RKO (cell line): ENCODE results near the gene RHEBL1.

ENCODE experiments used
- DNase-seq: peaks from one replicate; pipeline ENCODE4 v3.0.0-alpha.2; 2016; ENCODE audit warnings: low spot score

RHEBL1 gene

DNA sequence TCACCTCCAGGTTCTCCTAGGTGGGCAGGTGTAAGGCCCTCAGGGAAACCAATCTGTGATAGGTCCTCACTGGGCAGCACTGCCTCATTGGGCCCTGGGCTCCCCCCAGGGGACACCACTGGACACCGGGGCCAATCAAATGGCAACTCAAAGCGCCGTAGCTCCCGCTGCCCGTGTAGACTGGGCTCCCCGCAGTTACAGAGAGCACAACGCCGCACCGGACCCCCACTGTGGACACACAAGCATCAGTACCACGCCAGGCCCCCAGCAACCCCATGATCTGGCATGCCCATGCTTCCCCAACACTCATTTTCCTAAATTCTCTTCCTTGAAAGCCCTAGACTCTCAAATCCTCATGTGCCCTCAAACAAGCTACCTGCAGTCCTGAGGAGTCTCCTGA lies 15.3 kb downstream of the RHEBL1 start:
- DNase-seq, result no peak

DNA sequence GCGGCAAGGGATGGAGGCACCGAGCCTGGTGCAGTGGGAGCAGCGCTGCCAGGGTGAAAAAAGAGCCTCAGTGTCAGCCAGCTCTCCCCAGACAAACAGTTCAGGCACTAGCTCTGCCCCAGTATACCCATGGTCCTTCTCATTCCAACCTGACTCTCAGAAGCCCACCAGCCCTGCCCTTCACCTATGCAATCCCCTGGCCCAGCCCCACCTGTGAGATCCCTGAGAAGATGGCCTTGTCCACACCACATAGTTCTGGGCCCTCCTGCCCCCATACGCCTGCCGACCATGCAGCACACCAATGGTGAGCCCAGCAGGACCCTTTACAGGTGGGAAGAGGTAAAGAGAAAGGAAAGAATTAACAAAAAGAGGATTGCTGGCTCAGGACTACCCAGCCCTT lies 15.7 kb downstream of the RHEBL1 start:
- no peak for DNase-seq

DNA sequence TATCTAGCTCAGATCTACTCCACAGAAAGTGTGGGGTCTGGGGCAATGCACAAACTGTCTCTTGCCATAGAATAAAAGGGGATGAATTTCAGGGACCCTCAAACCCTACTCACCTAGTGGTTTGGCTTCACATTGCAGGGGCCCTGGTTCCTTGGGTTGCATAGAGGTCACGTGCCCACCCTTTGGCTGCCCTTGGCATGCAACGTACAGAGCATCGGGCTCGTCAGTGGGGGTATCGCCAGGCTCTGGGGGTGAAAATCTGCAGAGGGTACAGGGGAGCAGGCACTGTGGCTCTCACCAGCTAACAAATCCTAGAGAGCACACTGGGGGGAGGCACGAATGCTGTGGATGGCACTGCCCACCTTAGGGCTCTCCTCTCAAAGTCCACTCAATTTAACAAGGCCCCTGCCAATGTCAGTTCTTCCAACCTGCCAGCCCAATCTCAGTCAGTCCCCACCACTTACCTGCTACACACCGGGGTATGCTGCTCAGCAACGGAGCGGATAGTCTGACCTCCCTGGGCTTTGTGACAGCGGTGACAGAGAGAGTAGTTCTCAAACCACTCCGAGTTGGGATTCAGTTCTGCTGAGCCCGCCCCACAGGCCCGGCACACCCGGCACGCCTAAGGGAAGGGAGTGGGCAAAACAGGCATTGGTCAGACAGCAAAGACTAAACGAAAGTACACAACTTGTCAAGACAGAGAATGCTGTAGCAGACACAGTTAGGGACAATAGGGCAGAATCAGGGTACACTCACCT lies 17.1 kb downstream of the RHEBL1 start:
- DNase-seq, result no peak

- DNase-seq, result no peak
Measured at GRCh38 chr12:49051777-49052438, 17.9 kb downstream of the RHEBL1 start.

DNA sequence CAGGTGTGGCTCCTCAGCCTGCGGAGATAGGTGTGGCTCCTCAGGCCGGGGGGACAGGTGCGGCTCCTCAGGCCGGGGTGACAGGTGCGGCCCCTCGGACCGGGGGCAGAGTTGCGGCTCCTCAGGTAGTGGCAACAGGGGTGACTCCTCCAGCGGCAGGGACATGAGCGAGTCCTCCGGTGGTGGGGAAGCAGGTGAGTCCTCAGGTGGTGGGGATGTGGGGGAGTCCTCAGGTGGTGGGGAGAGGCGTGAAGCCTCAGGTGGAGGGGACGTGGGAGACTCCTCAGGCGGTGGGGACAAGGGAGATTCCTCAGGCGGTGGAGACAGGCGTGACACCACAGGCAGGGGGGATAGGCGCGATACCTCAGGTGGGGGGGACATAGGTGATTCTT lies 18.4 kb downstream of the RHEBL1 start:
- DNase-seq, result no peak

- DNase-seq, result no peak
Measured at GRCh38 chr12:49050507-49051372, 19.0 kb downstream of the RHEBL1 start.

DNA sequence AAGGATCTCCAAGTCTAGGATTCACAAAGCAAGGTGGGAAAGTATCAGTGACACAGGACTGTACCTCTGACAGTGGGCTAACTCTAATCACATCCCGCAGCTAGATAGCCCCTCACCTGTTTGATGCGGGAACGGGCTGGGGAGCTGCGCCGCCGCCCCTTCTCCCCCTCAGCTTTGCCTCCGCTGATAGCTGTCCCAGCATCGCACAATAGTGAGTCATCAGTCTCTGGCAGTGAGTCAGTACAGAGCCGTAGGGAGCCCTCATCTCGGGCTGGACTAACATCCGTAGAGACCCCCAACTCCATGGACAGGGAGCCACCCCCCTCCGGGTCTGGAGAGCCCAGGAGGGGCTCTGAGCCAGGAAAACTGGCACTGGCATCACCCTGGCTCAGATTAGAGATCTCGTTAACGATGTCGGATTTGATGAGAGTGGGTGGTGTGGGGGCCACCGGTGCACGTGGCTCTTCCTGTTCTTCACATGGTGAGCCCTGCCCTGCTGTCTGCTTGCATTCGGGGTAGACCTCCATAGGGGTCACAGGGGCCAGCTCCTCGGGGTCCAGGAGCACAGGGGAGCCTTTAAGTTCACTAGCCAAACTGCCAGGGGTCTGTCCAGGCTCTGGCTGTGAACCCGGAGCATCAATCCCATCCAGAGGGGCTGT lies 20.1 kb downstream of the RHEBL1 start:
- DNase-seq, result peak; percentile 45

- no peak for DNase-seq
Measured at GRCh38 chr12:49048953-49049352, 20.8 kb downstream of the RHEBL1 start.

GRCh38 chr12:49046129-49046895 lies 23.5 kb downstream of the RHEBL1 start:
- no peak for DNase-seq

- no peak for DNase-seq
Measured at GRCh38 chr12:49044660-49045059, 25.1 kb downstream of the RHEBL1 start.

- peak; percentile 45 for DNase-seq
Measured at GRCh38 chr12:49043856-49044258, 25.9 kb downstream of the RHEBL1 start.

GRCh38 chr12:49043241-49043640 lies 26.5 kb downstream of the RHEBL1 start:
- no peak for DNase-seq

DNA sequence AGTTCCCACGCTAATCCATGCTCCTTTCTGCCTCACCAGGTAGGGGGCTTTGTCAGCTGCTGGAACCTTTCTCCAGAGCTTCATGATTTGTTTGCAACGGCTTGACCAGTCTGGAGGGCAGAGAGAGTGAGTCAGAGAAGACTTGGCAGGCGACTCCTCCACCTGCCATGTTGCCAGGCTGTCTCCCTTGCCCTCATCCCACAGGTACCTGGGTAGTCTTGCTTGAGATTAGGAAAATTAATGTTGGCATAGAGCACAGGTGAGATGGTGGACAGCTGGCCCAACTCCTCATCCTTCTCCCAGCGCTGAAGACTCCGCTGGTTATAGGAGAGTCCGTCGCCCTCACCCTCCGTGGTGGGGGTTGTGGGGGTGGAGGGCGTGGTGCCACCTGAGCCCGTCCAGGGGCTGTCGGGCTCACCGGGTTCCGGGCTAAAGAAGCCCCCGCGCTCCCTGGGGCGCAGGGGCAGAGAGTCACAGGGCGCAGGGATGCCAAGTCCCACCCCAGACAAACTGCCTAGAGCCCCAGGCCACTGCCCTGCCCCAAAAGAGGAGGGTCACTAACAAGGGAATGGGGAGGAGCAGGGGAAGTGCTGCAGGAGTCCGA lies 27.8 kb downstream of the RHEBL1 start:
- no peak for DNase-seq

DNA sequence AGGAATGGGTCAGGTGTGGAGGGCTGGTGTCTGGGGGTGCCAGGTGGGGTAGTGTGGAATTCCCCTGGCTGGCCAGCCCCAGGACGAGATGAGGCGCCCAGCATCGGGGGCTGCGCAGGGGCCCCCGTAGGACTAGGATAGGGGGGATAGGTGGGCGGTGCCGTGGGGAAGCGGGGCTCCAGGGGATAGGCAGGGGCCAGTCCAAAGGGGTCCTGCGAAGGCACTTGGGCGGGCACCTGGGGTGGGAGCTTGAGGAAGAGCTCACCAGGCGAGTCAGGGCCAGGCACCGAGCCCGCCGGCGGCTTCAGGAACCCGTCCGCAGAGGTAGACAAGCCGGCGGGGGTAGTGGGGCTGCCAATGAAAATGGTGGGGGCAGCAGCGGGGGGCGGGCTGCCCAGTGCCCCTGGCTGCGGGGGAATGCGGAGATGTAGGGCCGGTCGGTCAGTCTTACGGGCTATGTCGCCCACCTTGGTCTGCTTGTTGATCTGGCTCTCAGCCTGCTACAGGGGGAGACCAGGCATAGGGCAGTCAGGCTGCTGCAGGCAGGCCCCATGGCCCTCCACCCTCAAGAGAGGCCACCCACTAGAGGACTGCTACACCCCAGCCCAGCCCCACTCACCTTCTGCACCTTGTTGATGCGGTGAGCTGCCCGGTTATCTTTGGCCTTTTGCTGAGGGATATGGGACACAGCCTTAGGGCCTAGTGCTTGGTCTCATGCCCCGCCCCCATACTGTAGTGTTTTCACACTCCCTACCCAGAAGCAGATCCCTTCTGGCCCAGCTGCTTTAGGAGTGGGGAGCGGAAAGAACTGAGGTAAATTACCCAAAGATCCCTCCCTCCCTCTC lies 28.5 kb downstream of the RHEBL1 start:
- no peak for DNase-seq

- no peak for DNase-seq
Measured at GRCh38 chr12:49040364-49040855, 29.4 kb downstream of the RHEBL1 start.

DNA sequence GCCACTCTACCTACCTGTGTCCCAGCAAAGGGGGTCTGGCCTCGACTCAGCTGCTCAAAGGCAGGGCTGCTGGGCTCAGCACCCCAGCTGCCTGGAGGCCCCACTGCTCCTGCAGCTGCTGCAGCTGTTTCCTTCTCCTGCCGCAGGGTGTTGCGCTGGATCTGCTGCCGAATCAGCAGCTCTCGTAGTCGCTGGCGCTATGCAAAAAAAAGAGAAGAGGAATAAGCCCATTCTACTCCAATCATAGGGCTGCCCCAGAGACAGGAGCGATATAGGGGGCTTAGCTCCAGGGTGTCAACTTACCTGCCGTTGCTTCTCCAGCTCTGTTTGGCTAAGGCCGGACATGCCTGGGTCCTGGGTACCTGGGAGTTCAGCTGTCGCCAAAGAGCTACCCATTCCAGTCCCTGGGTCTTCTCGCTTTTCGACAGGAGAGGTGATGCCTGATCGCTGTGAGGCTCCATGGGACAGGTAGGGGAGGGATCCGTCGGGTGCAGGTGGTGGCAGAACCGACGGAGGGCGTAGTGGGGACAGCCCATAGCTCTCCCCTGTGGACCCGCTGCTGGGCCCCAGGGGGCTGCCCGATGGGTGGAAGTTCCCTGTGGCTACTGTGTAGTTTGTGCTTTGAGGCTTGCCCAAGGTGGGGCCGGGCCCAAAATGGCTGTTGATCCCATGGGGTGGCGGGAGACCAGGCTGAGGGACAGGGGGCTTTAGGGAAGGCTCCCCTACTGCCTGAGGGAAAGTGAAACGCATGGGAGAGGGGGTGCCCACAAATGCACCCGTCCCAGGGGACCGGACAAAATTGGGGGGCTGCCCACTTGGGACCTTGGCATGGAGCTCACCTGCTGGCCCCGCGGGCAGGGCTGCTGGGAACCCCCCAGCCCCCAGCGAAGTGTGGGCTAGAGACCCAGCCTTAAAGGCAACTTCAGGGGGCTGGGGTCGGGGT lies 30.1 kb downstream of the RHEBL1 start:
- DNase-seq, result no peak

DNA sequence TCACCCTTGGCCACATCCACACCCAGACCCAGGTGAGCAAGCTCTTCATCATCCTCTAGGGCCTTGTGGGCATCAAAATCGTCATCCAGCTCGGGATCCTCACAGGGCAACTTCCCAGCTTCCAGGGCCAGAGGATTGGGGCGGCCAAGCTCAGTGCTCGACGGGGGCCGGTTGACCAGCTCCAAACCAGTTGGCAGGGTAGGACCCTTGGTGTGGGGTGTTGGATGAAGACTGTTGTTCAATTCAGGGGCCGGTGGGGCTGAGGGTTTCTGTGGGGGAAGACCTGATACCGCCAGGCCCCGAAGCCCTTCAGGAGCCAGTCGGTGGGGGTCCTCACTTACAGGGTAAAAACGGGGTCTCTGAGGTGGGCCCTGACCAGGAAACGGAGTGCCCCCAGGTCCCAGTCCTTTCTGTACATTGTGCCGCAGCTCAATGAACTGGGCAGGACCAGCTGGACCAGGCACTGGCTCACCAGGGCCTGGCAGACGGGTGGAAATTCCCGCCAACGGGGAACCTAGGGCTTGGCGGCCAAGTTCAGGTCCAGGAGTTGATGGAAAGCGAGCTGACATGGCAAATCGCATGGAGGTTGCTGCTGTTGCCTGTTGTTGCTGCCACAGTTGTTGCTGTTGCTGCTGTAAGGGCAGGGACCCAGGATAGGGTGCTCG lies 31.4 kb downstream of the RHEBL1 start:
- DNase-seq, result no peak

GRCh38 chr12:49037947-49038237 lies 31.9 kb downstream of the RHEBL1 start:
- no peak for DNase-seq
